ENCODE measurements around the gene ITGAE.

Gene ITGAE

DNA sequence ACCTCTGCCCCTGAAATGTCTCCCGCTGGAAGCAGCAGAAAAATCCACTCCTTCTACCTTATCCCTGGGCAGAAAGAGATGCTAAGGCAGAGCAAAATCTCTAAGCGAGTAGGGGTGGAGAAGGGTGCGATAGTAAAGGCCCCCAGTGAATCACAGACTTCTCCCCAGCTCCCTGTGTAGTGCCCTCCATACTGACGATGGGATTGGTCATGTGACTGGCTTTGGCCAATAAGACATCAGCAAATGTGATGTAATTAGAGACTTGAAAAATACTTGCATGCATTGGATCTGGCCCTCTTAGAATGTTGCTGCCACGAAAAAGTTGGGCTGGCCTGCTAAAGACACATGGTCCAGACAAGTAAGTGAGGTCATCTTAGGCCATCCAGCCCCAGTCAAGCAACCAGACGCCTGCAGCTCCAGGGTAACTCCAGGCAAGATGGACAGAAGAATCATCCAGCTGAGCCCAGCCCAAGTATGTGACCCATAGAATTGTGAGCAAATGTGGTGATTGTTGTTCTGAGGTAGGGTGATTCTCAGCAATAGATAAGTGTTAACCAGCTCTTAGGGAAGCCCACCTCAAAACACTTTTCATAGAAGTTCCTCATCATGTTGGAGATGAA, 41.3 kb downstream of the ITGAE start:
- H3K4me3 ChIP-seq (ENCODE audit: low read depth, low read length), result no peak overlapping the region
- TF ChIP-seq, protein P1, sequence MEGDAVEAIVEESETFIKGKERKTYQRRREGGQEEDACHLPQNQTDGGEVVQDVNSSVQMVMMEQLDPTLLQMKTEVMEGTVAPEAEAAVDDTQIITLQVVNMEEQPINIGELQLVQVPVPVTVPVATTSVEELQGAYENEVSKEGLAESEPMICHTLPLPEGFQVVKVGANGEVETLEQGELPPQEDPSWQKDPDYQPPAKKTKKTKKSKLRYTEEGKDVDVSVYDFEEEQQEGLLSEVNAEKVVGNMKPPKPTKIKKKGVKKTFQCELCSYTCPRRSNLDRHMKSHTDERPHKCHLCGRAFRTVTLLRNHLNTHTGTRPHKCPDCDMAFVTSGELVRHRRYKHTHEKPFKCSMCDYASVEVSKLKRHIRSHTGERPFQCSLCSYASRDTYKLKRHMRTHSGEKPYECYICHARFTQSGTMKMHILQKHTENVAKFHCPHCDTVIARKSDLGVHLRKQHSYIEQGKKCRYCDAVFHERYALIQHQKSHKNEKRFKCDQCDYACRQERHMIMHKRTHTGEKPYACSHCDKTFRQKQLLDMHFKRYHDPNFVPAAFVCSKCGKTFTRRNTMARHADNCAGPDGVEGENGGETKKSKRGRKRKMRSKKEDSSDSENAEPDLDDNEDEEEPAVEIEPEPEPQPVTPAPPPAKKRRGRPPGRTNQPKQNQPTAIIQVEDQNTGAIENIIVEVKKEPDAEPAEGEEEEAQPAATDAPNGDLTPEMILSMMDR (IDR thresholded peaks at IDR 0.05; ENCODE audit: low read depth, low read length), result no peak

DNA sequence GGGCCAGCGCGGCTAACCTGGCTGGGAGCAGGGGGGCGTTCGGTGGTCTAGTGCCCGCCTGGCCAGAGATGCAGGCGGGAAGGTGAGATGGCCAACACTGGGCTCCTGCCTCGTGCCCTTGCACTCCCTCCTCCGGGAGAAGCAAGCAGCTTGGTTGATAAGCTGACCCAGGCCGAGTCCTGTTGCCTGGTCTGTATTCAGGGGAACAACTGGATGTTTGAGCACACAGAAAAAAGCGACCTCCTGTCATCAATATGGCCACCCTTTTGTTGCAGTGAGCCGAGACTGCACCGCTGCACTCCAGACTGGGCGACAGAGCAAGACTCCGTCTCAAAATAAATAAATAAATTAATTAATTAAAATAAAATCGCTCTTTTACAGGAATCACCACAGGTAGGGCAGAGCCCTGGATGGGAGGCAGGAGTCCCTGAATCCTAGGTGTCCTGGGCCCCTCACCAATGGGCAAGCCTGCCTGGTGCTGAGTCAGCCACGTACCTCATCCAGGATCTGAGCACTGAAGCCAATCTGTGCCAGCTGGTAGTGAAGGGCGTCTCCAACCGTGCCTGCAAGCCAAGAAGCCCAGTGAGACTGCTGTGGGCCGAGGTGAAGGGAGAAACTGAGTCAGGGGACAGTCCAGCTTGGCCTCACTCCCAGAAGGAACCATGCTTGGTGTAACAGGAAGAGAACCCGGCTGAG, 45.5 kb downstream of the ITGAE start:
- H3K4me3 ChIP-seq (ENCODE audit: low read depth, low read length), result no peak overlapping the region
- TF ChIP-seq, protein P1 (IDR thresholded peaks at IDR 0.05; ENCODE audit: low read depth, low read length), result no peak

DNA sequence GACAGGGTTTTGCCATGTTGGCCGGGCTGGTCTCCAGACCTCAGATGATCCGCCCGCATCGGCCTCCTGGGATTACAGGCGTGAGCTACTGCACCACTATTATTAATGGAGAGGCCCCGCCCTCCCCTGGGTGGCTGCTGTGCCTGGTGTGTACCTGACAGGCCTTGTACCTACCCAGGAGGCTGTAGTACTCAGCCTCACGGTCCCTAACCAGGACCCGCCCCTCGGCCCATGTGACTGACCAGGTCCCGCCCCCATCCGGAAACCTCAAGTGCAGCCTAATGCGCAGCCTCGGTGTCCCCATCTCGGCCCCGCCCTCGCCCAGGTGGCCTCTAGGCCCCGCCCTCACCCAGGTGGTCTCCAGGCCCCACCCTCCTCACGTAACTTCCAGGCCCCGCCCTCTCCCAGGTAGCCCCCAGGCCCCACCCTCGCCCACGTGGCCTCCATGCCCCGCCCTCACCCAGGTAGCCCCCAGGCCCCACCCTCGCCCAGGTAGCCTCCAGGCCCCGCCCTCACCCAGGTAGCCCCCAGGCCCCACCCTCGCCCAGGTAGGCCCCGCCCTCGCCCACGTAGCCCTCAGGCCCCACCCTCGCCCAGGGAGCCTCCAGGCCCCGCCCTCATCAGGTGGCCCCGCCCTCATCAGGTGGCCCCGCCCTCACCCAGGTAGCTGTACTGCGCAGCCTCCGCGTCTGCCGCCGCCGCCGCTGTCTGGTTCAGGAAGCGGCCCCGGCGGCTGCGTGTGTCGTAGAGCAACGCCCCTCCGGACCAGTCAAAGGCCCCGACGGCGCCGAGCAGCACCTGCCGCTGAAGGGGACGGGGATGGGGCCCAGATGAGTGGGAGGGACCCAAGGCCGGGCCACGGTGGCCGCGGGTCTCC, 46.3 kb downstream of the ITGAE start:
- no peak overlapping the region for H3K4me3 ChIP-seq (ENCODE audit: low read depth, low read length)
- TF ChIP-seq, protein P1 (IDR thresholded peaks at IDR 0.05; ENCODE audit: low read depth, low read length), result no peak

DNA sequence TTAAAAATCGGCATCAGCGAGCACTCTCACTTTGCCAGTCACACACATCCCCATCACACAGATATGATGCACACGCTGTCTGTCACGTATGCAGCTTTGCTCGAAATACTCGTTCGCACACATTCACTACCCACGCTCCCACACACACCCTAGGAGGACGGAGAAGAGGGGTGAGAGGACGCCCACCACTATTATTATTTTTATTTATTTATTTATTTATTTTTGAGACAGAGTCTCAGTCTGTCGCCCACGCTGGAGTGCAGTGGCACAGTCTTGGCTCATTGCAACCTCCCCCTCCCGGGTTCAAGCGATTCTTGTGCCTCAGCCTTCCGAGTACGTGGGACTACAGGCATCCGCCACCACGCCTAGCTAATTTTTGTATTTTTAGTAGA, 46.9 kb downstream of the ITGAE start:
- H3K4me3 ChIP-seq (ENCODE audit: low read depth, low read length), result no peak overlapping the region
- TF ChIP-seq, protein P1 (IDR thresholded peaks at IDR 0.05; ENCODE audit: low read depth, low read length), result no peak

DNA sequence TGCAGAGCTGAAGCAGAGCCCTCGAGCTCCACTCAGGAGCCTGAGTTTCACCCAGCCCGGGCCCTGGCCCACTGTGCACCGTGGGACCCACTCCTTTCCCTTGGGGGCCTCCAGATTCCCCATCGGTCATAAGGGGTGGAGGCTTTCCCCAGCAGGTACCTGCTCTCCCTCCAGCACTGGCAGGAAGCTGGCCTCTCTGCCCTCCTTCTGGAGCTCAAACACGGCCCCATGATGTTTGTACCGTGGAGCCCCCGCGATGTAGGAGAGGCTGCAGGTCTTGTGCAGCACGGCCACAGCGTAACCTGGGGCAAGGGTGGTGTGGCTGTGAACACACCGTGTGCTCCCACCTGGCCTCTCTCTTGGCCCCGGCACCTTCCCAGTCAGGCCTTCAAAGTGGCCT, 47.4 kb downstream of the ITGAE start:
- TF ChIP-seq, protein P1 (IDR thresholded peaks at IDR 0.05; ENCODE audit: low read depth, low read length), result no peak
- no peak overlapping the region for H3K4me3 ChIP-seq (ENCODE audit: low read depth, low read length)

DNA sequence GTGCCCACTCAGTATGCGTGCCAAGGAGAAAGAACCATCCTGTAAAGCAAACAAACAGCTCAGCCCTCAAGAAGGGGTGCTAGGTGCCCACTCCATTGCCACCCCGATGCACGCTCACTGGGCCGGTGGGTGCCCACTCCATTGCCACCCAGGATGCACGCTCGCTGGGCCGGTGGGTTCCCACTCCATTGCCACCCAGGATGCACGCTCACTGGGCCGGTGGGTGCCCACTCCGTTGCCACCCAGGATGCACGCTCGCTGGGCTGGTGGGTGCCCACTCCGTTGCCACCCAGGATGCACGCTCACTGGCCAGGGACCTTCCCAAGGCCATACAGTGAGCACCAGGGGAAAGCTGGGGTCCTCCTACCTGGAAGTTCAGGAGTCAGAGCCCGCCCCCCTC, 49.2 kb downstream of the ITGAE start:
- TF ChIP-seq, protein P1 (IDR thresholded peaks at IDR 0.05; ENCODE audit: low read depth, low read length), result no peak
- H3K4me3 ChIP-seq (ENCODE audit: low read depth, low read length), result no peak overlapping the region

DNA sequence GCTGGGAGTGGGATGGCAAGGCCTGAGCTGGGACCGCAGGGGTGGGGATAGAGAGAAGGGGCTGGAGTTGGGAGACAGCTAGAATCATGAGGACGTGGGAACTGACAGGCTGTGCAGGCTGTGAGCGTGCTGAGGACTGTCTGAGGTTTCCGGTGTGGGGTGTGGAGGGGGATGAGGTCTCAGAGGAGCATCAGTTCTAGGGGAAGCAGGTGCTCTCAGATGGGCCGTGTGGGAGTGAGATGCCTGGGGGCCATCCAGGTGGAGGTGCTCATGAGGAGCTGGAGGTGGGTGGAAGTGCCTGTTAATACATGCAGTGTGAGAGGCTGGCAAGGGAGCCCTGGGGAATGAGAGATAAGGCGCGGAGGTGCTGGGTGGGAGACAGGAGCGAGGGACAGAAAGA, 50.1 kb downstream of the ITGAE start:
- TF ChIP-seq, protein P1 (IDR thresholded peaks at IDR 0.05; ENCODE audit: low read depth, low read length), result no peak
- no peak overlapping the region for H3K4me3 ChIP-seq (ENCODE audit: low read depth, low read length)

Data from WI38 (cell line).